WI38 (cell line): Measurements from ENCODE around the gene NBDY.
"Not testable (repeated sequence)": the region's sequence is repeated elsewhere in the genome, so short reads cannot be mapped to it uniquely, and the experiment has no call there.

Experiments
- H3K4me3 ChIP-seq: 2 replicates; pipeline ENCODE4 v1.5.1; 2011; ENCODE audit warnings: low read depth, mild to moderate bottlenecking, control low read depth, low read length
- TF ChIP-seq, protein P1 (sequence below): IDR thresholded peaks from 2 replicates; pipeline ENCODE4 v1.5.1; 2012; ENCODE audit warnings: low read depth, mild to moderate bottlenecking, control low read depth, low read length

The NBDY gene

DNA sequence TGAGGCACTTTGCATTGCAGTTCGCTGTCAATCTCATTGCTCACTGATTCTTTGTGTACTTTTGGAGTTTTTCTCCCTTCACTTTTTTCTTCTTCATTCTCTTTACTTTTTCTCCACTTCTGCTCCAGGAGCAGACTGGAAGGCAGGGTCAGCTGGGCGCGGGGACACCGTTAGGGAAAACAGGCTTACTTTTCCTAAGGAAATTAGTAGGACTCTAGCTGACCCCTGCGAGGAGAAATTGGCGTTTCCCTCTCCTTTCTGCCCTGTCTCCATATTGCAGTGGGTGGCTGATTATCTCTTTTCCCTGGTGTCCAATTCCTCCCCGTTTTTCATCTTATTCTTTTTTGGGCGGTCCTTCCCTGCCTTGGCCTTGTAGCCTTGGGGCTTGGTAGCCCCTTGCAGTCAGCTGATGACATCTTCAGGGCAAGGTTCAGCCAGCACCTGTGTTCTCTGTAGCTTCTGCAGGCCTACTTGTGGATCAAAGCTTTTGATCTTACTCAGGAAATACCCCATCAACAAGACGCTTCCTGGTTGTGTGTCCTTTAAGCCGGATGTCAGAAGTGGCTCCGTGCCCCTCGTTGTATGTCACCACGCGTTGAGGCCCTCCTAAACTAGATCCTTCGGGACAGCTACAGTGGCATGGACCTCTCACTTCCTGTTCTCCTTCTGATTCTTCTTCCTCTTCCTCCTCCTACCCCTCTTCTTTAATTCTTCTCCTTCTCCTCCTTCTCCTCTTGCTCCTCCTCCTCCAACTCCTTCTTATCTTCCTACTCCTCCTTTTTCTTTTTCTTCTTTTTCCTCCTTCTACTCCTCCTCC, 36.1 kb downstream of the NBDY start:
- TF ChIP-seq, protein P1, sequence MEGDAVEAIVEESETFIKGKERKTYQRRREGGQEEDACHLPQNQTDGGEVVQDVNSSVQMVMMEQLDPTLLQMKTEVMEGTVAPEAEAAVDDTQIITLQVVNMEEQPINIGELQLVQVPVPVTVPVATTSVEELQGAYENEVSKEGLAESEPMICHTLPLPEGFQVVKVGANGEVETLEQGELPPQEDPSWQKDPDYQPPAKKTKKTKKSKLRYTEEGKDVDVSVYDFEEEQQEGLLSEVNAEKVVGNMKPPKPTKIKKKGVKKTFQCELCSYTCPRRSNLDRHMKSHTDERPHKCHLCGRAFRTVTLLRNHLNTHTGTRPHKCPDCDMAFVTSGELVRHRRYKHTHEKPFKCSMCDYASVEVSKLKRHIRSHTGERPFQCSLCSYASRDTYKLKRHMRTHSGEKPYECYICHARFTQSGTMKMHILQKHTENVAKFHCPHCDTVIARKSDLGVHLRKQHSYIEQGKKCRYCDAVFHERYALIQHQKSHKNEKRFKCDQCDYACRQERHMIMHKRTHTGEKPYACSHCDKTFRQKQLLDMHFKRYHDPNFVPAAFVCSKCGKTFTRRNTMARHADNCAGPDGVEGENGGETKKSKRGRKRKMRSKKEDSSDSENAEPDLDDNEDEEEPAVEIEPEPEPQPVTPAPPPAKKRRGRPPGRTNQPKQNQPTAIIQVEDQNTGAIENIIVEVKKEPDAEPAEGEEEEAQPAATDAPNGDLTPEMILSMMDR, result no peak
- H3K4me3 ChIP-seq, result no peak overlapping the region

DNA sequence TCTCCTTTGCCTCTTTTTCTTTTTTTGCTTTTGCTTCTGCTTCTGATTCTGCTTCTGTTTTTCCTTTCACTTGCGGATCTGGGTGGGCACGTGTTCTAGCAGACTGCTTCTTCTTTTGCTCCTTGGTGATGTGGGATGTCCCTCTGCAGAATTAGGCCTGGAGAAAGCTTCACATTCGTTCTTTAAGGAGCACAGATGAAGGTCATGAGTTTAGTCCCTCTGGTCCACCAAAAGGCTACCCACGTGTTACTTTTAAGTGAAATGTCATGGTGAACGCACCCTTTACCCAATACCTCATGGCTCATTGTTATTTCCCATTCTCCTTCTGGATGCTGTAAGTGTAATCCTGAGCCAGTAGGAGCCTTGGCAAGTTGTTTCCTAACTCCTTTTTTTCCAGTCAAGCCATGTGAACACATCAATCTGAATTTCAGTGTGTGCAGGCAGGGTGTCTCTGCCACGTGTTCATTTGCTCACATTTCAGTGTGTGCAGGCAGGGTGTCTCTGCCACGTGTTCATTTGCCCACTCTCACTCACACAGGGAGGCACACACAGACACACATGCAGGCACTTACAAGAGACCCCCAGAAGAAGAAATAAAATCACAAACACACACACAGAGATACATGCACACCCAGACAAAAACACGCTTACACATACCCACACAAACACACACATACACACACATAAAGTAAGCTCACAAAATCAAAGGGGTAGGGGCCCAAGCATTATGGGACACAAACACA, 36.9 kb downstream of the NBDY start:
- no peak overlapping the region for H3K4me3 ChIP-seq
- TF ChIP-seq, protein P1, result no peak

DNA sequence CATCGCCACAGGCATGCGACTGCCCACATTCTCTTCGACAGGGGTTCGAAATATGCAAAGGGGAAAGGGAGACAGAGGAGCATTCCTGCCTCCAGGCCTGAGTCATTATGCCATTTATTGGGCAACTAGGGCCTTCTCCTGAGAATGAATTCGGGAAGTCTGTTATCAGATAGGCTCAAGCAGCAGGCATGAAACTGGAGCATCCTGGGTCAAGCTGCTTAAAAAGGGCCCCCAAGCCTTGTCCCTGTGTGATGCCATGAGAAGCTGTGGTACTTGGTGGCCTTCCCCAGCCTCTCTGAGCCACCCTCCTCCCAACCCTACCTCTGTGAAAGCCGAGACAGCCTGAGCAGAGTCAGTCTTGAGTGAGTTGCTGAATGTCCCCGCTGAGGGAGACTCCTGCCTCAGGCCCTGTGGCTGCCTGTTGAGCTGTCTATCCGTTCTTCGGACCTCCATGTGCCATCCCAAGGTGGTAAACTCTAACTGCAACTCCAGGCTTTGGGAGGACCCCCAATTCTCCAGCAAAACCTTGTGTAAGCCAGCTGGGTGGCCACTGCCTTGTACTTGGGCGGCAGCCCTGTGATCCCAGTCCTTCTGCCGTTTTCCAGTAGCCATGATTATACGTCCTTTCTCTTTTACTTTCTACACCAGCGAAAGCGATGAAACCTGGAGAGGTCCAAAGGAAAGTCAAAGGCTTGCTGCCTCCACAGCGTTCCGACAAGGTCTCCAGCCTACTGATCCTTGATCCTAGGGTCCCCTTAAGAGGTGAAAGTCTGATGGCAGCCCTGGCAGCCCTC, 37.7 kb downstream of the NBDY start:
- TF ChIP-seq, protein P1, result 0 out of 2 replicates have a peak, but pooled peaks have one; percentile 6
- peak overlapping the region; percentile 45 for H3K4me3 ChIP-seq

DNA sequence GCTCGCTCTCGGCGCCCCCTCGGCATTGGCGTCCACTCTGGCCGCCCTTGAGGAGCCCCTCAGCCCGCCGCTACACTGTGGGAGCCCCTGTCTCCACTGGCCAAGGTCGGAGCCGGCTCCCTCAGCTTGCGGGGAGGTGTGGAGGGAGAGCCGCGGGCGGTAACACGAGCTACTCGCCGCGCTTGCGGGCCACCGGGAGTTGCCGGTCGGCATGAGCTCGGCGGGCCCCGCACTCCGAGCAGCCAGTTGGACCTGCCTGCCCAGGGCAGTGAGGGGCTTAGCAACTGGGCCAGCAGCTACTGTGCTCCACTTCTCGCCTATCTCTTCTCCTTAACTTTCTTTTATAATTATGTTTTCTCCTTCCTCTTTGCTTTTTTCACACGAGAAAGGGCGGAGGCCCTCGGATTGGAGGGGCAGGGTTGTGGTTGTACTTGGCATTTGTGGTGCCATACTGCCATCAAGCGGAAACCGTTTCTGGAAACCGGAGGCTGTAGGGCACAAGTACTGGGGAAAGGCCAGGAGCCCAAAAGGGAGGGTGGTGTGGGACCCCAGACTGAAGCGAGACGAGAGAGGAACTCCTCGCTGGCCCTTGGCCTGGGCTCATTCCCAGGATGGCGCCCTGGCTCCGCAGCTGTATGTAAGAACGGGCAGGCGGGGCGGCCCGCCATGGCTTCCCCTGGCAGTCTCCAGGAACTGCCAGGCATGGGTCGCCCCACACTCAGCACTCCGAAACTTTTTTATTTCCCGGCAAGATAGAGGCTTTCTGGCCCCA, 38.5 kb downstream of the NBDY start:
- H3K4me3 ChIP-seq, result peak overlapping the region; percentile 45

DNA sequence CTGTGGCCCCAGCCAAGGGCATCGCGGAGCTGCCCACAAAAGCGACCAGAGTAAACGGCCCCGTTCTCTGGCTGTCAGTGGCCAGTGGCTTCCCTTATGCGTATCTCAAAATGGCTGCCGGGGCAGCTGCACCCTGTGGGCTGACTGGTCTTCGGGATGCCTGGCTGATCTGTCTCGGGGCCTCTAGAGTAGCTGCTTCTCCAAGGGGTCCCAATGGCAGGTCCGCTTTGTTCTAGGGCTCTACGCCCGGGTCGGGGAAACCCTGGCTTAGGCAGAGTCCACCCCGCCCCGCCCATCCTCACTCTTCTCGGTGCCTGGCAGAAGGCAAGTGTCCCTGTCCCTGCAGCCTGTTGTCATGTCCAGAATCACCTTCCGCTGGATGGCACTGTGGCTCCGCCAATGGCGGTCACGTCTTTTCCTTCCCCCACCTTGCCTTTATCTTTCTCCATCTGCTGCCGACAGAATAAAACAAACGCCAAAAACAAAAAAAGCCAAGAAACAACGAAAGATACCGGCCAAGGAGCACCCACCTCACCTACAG, 39.1 kb downstream of the NBDY start:
- not testable (repeated sequence) for H3K4me3 ChIP-seq

DNA sequence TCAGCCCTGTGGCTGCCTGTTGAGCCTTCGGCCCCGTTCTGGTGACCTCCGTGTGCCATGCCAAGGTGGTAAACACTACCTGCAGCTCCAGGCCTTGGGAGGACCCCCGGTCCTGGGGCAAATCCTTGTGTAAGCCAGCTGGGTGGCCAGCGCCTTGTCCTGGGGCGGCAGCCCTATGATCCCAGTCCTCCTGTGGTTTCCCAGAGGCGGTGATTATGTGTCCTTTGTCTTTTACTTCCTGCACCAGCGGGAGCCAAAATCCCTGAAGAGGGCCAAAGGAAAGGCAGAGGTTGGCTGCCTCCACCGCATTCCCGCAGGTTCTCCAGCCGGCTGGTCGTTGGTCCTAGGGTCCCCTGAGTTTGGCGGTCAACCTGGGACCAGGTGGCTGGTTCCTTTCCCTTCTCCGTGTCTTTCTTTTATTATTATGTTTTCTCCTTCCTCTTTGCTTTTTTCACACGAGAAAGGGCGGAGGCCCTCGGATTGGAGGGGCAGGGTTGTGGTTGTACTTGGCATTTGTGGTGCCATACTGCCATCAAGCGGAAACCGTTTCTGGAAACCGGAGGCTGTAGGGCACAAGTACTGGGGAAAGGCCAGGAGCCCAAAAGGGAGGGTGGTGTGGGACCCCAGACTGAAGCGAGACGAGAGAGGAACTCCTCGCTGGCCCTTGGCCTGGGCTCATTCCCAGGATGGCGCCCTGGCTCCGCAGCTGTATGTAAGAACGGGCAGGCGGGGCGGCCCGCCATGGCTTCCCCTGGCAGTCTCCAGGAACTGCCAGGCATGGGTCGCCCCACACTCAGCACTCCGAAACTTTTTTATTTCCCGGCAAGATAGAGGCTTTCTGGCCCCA, 43.9 kb downstream of the NBDY start:
- H3K4me3 ChIP-seq, result not testable (repeated sequence)

DNA sequence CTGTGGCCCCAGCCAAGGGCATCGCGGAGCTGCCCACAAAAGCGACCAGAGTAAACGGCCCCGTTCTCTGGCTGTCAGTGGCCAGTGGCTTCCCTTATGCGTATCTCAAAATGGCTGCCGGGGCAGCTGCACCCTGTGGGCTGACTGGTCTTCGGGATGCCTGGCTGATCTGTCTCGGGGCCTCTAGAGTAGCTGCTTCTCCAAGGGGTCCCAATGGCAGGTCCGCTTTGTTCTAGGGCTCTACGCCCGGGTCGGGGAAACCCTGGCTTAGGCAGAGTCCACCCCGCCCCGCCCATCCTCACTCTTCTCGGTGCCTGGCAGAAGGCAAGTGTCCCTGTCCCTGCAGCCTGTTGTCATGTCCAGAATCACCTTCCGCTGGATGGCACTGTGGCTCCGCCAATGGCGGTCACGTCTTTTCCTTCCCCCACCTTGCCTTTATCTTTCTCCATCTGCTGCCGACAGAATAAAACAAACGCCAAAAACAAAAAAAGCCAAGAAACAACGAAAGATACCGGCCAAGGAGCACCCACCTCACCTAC, 44.5 kb downstream of the NBDY start:
- H3K4me3 ChIP-seq, result not testable (repeated sequence)

DNA sequence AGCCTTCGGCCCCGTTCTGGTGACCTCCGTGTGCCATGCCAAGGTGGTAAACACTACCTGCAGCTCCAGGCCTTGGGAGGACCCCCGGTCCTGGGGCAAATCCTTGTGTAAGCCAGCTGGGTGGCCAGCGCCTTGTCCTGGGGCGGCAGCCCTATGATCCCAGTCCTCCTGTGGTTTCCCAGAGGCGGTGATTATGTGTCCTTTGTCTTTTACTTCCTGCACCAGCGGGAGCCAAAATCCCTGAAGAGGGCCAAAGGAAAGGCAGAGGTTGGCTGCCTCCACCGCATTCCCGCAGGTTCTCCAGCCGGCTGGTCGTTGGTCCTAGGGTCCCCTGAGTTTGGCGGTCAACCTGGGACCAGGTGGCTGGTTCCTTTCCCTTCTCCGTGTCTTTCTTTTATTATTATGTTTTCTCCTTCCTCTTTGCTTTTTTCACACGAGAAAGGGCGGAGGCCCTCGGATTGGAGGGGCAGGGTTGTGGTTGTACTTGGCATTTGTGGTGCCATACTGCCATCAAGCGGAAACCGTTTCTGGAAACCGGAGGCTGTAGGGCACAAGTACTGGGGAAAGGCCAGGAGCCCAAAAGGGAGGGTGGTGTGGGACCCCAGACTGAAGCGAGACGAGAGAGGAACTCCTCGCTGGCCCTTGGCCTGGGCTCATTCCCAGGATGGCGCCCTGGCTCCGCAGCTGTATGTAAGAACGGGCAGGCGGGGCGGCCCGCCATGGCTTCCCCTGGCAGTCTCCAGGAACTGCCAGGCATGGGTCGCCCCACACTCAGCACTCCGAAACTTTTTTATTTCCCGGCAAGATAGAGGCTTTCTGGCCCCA, 49.3 kb downstream of the NBDY start:
- not testable (repeated sequence) for H3K4me3 ChIP-seq

DNA sequence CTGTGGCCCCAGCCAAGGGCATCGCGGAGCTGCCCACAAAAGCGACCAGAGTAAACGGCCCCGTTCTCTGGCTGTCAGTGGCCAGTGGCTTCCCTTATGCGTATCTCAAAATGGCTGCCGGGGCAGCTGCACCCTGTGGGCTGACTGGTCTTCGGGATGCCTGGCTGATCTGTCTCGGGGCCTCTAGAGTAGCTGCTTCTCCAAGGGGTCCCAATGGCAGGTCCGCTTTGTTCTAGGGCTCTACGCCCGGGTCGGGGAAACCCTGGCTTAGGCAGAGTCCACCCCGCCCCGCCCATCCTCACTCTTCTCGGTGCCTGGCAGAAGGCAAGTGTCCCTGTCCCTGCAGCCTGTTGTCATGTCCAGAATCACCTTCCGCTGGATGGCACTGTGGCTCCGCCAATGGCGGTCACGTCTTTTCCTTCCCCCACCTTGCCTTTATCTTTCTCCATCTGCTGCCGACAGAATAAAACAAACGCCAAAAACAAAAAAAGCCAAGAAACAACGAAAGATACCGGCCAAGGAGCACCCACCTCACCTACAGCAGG, 50.0 kb downstream of the NBDY start:
- H3K4me3 ChIP-seq, result not testable (repeated sequence)

DNA sequence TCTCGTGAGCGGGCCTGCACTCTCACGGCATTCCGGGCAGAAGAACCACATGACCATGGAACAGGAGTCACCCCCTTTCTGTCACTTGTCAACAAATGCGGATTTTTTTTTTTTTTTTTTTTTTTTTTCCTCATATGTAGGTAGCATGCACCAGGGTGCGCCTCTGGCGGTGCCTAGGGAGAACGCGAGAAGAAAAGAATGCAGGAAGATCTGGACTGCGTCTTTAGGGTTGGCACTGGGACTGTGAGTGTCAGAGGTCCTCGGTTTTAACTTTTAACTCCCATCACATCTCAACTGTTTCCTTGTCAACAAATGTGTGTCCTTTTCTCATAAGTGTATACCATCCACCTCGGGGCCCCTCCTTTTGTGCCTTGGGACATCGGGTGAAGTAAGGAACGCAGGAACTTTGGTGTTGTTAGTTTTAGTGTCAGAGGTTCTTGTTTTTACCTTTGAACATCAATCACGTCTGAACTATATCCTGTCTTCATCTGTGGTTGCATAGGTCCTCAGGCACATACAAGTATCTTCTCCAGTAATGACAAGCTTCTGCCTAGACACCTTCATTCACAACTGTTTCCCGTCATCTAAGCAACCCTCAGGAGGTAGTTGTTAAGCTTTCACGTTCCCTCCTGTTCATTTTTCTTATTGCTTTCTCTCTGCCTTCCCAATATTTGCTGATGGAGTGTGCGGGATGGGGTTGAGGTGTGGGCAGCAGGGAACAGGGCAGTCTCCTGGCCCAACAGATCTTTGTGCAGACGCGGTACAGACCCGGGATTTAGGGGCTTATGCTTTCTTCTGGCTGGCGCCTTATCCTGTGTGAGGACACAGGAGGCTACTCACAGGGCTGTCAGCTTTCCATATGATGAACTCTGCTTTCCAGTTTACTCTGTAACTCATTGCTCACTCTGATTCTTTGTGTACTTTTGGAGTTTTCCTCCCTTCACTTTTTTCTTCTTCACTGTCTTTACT, 51.9 kb downstream of the NBDY start:
- not testable (repeated sequence) for H3K4me3 ChIP-seq
